Body of pancreas (tissue), 4 donors: ENCODE data around the gene PIK3CB. TPM values are rescaled to one million over a fixed set of nuclear protein-coding genes. Genes with fewer than 3 reads are reported as not detected.
"Not testable (repeated sequence)": the region's sequence is repeated elsewhere in the genome, so short reads cannot be mapped to it uniquely, and the experiment has no call there.

ENCODE experiments used
- ATAC-seq: fragments of 150-250 bp; one replicate; pipeline ENCODE4 v1.9.1; 2016
- DNase-seq, 4 donors: peaks; one replicate each; pipeline ENCODE4 v3.0.0-alpha.2; 2019
- H3K27ac ChIP-seq, 4 donors: fragments of 200-600 bp; sonication (generic); 1 replicate in 3 of 4; 2 replicates in 1 of 4; pipeline versions ENCODE4 v1.5.1 to v1.6.1; 2016 to 2019; ENCODE audit warnings: mild to moderate bottlenecking in 1 of 4, mixed read lengths in 1 of 4, moderate library complexity in 1 of 4
- H3K27me3 ChIP-seq, 2 donors: fragments of 200-600 bp; sonication (generic); one replicate each; pipeline ENCODE4 v1.6.0; 2016; ENCODE audit warnings: mild to moderate bottlenecking in 1 of 2
- H3K36me3 ChIP-seq, 2 donors: fragments of 200-600 bp; sonication (generic); replicated peaks in 1 of 2; 2 replicates each; pipeline ENCODE4 v1.5.1; 2016; ENCODE audit warnings: low read depth in 2 of 2; ENCODE audit not compliant: insufficient read depth in 1 of 2
- H3K4me1 ChIP-seq: fragments of 200-600 bp; sonication (generic); one replicate; pipeline ENCODE4 v1.6.0; 2016
- H3K4me3 ChIP-seq, 2 donors: fragments of 200-600 bp; sonication (generic); 1 replicate in 1 of 2; 2 replicates in 1 of 2; pipeline ENCODE4 v1.5.1; 2016 to 2019
- H3K9me3 ChIP-seq, 3 donors: fragments of 200-600 bp; sonication (generic); 1 replicate in 2 of 3; 2 replicates in 1 of 3; pipeline ENCODE4 v1.5.1; 2016
- CTCF ChIP-seq, 7 experiments: fragments of 450-650 bp in 4 of 7; fragments of 200-600 bp in 3 of 7; sonication (generic) in 3 of 7; IDR thresholded peaks; one replicate each; pipeline ENCODE4 v1.5.1; 2016 to 2019; ENCODE audit warnings: antibody characterized with exemption in 7 of 7
- POLR2A ChIP-seq, 3 donors: fragments of 450-650 bp; IDR thresholded peaks; one replicate each; pipeline ENCODE4 v1.6.1; 2016; ENCODE audit warnings: antibody characterized with exemption in 3 of 3, mild to moderate bottlenecking in 2 of 3
- WGBS, 2 donors: methylation state at CpG; one replicate each; pipeline ENCODE4 v1.1.5; 2017; 5-methylcytosine and 5-hydroxymethylcytosine counted together
- intact Hi-C: fragments of 100-400 bp; cut with DNase I; formaldehyde crosslinking; loops from one replicate; pipeline ENCODE4 v1.15.1; 2023
- total RNA-seq, 2 donors: library from RNA; depleted of rRNA; stranded (reverse); fragments of >200 nt; gene quantifications; one replicate each; pipeline ENCODE4 v1.1.0, GENCODE V29; 2016

Gene PIK3CB
- total RNA-seq, 2 donors from 2014 or later = 40.2 to 50.1 TPM

GRCh38 chr3:138825336-138825735, 9.4 kb downstream of the PIK3CB start:
- H3K4me1 ChIP-seq = peaks cover 32% of the 10 kb centered on the region
- no peak overlapping the region for H3K4me3 ChIP-seq
- no peak overlapping the region for H3K27ac ChIP-seq
- intact Hi-C loops = no loop called here
- H3K27me3 ChIP-seq = no peaks in the 10 kb centered on the region
- DNase-seq = peak in 2 of 4 donors; percentile 30 to 45
- no peaks in the 10 kb centered on the region for H3K36me3 ChIP-seq
- 31 to 34% methylated on average over 2 of the region's 2 CpGs for WGBS, 2 donors
- no peak for TF ChIP-seq CTCF (IDR thresholded peaks at IDR 0.05)
- no peak for TF ChIP-seq POLR2A (IDR thresholded peaks at IDR 0.05)
- peaks cover 0 to 4% (median 0%) of the 10 kb centered on the region in 3 donors for H3K9me3 ChIP-seq
- no peak for ATAC-seq

- peak overlapping the region in 3 of 4 donors; percentile 22 to 71 (median 34) for H3K27ac ChIP-seq
- DNase-seq = no peak
- peaks cover 32% of the 10 kb centered on the region for H3K4me1 ChIP-seq
- intact Hi-C loops = no loop called here
- 73 to 85% methylated on average over 1 of the region's 1 CpG for WGBS, 2 donors
- peaks cover 0 to 4% (median 0%) of the 10 kb centered on the region in 3 donors for H3K9me3 ChIP-seq
- H3K4me3 ChIP-seq = no peak overlapping the region
- H3K27me3 ChIP-seq = no peaks in the 10 kb centered on the region
- ATAC-seq = no peak
- no peaks in the 10 kb centered on the region for H3K36me3 ChIP-seq
- TF ChIP-seq CTCF (IDR thresholded peaks at IDR 0.05) = no peak
- TF ChIP-seq POLR2A (IDR thresholded peaks at IDR 0.05) = no peak
These were observed 10.6 kb downstream of the PIK3CB start for GRCh38 chr3:138824114-138824506.

- WGBS, 2 donors = 95 to 98% methylated on average over 4 of the region's 4 CpGs
- H3K36me3 ChIP-seq, H3K27me3 ChIP-seq, ATAC-seq, intact Hi-C loops, H3K9me3 ChIP-seq, DNase-seq, H3K4me3 ChIP-seq, H3K27ac ChIP-seq: not testable (repeated sequence)
- H3K4me1 ChIP-seq = peaks cover 33% of the 10 kb centered on the region
These were observed 14.3 kb downstream of the PIK3CB start for GRCh38 chr3:138820379-138820778.

GRCh38 chr3:138818185-138818860, 16.4 kb downstream of the PIK3CB start:
- Histone ChIP-seq H3K4me3 (no peak overlapping the region), H3K9me3 (no peaks in the 10 kb centered on the region), H3K27ac (peak overlapping the region in 3 of 4 donors; percentile 24 to 61 (median 27)), H3K27me3 (no peaks in the 10 kb centered on the region), H3K36me3 (no peaks in the 10 kb centered on the region), H3K4me1 (peaks cover 15% of the 10 kb centered on the region)
- ATAC-seq = no peak
- TF ChIP-seq CTCF (IDR thresholded peaks at IDR 0.05) = no peak
- TF ChIP-seq POLR2A (IDR thresholded peaks at IDR 0.05) = no peak
- no peak for DNase-seq
- intact Hi-C loops = no loop called here
- WGBS, 2 donors = 67 to 85% methylated on average over 1 of the region's 1 CpG

GRCh38 chr3:138817695-138818094, 17.0 kb downstream of the PIK3CB start:
- intact Hi-C loops = no loop called here
- no peaks in the 10 kb centered on the region for H3K36me3 ChIP-seq
- no peak overlapping the region for H3K4me3 ChIP-seq
- peak overlapping the region in 3 of 4 donors; percentile 24 to 61 (median 27) for H3K27ac ChIP-seq
- no peak for TF ChIP-seq CTCF (IDR thresholded peaks at IDR 0.05)
- no peak for TF ChIP-seq POLR2A (IDR thresholded peaks at IDR 0.05)
- no peak for ATAC-seq
- peaks cover 10% of the 10 kb centered on the region for H3K4me1 ChIP-seq
- no peaks in the 10 kb centered on the region for H3K9me3 ChIP-seq
- 72 to 76% methylated on average over 3 of the region's 3 CpGs for WGBS, 2 donors
- no peak for DNase-seq
- no peaks in the 10 kb centered on the region for H3K27me3 ChIP-seq
